Astrocyte of the cerebellum (primary cell): ENCODE measurements around the gene GRK6.
"Not testable (repeated sequence)": the region's sequence is repeated elsewhere in the genome, so short reads cannot be mapped to it uniquely, and the experiment has no call there.

Source experiments
- DNase-seq: peaks from one replicate; pipeline ENCODE4 v3.0.0-alpha.2; 2011; ENCODE audit warnings: low read depth
- H3K4me3 ChIP-seq: 2 replicates; pipeline ENCODE4 v1.5.1; 2011; ENCODE audit warnings: mild to moderate bottlenecking, low read depth, low read length, moderate library complexity
- in situ Hi-C: cut with HindIII; loops from 2 replicates; pipeline ENCODE4 v1.10.0; 2017; ENCODE audit warnings: low sequenced_read_pairs
- TF ChIP-seq, protein P1 (sequence below): IDR thresholded peaks from 2 replicates; pipeline ENCODE4 v1.5.1; 2012; ENCODE audit warnings: low read length, low read depth, moderate library complexity, mild to moderate bottlenecking; ENCODE audit errors: missing control alignments

The GRK6 gene

DNA sequence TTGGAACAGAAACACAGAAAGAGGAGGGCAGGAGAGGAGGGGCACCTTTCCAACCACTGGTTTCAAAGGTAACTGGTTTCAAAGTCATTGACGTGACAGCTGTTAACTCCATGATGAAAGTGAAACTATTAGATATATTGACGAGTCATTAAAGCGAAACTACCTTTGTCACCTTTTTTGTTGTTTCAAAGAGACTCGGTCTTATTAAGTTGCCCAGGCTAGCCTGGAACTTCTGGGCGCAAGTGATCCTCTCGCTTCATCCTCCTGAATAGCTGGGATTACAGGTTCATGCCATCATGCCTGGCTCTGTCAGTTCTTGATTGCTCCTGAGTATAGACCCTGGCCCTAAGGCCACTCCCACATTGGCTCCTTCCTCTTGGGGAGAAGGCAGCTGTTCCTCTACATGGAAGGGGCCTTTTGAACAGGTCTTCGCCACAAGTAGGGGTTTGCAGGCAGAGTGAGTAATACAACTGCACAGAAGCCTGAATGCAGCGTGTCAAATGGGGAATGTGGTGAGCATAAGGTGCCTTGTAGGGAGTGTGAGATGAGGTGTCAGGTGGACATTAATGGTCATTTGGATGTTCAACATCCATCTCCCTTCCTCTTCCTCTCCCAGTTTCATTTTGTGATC lies 13.8 kb upstream of the GRK6 start:
- DNase-seq, result no peak
- in situ Hi-C loops, result no loop called here
- H3K4me3 ChIP-seq, result no peak overlapping the region
- TF ChIP-seq, protein P1, sequence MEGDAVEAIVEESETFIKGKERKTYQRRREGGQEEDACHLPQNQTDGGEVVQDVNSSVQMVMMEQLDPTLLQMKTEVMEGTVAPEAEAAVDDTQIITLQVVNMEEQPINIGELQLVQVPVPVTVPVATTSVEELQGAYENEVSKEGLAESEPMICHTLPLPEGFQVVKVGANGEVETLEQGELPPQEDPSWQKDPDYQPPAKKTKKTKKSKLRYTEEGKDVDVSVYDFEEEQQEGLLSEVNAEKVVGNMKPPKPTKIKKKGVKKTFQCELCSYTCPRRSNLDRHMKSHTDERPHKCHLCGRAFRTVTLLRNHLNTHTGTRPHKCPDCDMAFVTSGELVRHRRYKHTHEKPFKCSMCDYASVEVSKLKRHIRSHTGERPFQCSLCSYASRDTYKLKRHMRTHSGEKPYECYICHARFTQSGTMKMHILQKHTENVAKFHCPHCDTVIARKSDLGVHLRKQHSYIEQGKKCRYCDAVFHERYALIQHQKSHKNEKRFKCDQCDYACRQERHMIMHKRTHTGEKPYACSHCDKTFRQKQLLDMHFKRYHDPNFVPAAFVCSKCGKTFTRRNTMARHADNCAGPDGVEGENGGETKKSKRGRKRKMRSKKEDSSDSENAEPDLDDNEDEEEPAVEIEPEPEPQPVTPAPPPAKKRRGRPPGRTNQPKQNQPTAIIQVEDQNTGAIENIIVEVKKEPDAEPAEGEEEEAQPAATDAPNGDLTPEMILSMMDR, result no peak

DNA sequence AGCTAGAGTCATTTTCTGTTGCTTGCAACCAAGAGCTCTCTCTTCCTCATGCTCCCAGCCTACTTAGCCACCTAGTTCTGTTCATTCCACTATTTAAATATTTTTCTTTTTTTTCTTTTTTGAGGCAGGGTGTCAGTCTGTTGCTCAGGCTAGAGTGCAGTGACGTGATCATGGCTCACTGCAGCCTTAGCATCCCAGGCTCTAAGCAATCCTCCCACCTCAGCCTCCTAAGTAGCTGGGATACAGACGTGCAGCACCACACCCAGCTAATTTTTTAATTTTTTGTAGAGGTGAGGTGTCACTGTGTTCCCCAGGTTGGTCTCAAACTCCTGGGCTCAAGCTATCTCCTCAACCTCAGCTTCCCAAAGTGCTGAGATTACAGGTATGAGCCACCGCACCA lies 12.0 kb upstream of the GRK6 start:
- in situ Hi-C loops, result no loop called here
- no peak for DNase-seq
- no peak overlapping the region for H3K4me3 ChIP-seq
- TF ChIP-seq, protein P1, result no peak

DNA sequence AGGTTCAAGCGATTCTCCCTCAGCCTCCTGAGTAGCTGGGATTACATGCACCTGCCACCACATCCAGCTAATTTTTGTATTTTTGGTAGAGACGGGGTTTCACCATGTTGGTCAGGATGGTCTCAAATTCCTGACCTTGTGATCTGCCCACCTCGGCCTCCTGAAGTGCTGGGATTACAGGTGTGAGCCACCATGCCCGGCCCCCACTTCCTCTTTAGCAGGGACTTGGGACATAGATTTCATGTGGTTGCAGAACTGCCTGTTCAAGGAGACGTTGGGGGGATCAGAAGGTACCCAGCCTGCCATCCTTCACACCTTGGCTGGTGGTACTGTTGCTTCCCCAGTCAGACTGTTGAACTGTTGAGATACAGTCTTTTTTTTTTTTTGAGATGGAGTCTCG lies 9.4 kb upstream of the GRK6 start:
- H3K4me3 ChIP-seq, DNase-seq, in situ Hi-C loops: not testable (repeated sequence)

DNA sequence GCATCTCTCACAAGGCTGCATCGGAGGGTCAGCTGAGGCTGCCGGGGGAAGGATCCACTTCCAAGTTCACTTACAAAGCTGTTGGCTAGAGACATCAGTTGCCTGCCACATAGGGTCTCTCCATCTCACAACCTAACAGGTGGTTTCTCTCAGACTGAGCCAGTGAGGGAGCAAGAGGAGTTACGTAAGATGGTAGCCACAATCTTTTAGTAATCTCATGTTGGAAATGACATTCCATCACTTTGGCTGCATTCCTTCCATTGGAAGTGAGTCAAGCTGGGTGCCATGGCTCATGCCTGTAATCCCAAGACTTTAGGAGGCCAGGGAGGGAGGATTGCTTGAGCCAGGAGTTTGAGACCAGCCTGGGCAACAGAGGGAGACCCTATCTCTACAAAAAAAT lies 7.4 kb upstream of the GRK6 start:
- DNase-seq, result no peak
- H3K4me3 ChIP-seq, result no peak overlapping the region
- TF ChIP-seq, protein P1, result no peak
- in situ Hi-C loops, result no loop called here

DNA sequence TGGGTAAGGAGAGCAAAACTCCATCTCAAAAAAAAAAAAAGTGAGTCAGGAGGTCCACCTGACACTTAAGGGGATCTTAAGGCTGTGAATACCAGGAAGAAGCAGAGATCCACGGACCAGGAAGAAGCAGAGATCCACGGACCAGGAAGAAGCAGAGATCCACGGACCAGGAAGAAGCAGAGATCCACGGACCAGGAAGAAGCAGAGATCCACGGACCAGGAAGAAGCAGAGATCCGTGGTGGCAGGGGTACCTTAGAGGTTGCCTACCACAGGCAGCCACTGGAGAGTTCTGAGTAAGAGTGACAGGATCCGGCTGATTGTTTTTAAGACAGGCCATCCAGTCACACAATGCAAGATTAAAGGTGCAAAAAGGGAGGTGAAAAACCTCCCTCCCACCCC lies 6.0 kb upstream of the GRK6 start:
- DNase-seq, H3K4me3 ChIP-seq, in situ Hi-C loops: not testable (repeated sequence)

DNA sequence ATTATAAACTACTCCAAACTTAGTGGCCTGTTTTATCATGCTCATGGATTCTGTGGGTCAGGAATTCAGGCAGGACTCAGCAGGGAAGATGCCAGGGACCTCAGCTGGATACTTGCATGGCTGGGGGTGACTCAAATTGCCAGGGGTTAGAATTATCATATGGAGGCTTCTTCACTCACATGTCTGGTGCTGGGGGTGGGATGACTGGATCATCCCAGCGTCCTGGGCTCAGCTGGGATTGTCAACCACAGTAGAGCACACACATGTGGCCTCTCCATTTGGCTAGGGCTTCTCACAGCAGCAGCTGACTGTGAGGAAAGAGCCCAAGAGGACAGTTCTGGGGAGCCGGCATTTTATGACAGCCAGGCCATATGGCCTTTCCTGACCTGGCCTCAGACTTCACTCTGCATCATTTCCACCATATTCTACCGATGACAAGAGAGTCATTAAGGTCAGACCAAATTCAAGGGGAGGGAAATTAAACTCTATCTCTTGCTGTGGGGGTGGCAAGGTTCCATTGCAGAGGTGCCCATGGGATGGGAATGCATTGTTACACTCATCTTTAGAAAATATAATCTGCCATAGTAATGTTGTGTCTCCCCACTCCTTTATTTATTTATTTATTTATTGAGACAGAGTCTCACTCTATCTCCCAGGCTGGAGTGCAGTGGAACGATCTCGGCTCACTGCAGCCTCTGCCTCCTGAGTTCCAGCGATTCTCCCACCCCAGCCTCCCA lies 5.2 kb upstream of the GRK6 start:
- in situ Hi-C loops, result no loop called here
- H3K4me3 ChIP-seq, result no peak overlapping the region
- DNase-seq, result no peak
- TF ChIP-seq, protein P1, result no peak

DNA sequence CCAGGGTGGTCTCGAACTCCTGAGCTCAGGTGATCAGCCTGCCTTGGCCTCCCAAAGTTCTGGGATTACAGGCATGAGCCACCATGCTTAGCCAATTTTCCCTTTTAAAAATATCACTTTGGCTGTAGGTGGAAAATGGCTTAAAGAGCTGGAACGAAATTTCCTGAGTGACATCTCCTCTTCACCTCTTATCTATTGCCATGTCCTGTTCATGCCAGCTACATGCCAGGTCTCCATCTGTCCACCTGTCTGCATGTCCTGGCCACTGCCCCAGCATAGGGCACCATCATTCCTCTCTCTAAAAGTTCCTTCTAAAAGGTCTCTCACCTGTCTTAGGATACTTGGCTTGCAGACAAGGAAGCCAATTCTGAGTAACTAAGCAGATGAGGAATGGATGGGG lies 2.8 kb upstream of the GRK6 start:
- TF ChIP-seq, protein P1, result no peak
- H3K4me3 ChIP-seq, result no peak overlapping the region
- in situ Hi-C loops, result no loop called here
- DNase-seq, result no peak
